ENCODE data around the gene TMEM203. TPM values are rescaled to one million over a fixed set of nuclear protein-coding genes. Genes with fewer than 3 reads are reported as not detected.

The TMEM203 gene
- total and polyA plus RNA-seq, 2 of the 13 experiments (the other 11 are each of a cell fraction or from before 2014, with no cell fraction given): 23.4 to 36.7 TPM

GRCh38 chr9:137186385-137186784, 19.1 kb downstream of the TMEM203 start (continued):
- TF ChIP-seq, protein P1, sequence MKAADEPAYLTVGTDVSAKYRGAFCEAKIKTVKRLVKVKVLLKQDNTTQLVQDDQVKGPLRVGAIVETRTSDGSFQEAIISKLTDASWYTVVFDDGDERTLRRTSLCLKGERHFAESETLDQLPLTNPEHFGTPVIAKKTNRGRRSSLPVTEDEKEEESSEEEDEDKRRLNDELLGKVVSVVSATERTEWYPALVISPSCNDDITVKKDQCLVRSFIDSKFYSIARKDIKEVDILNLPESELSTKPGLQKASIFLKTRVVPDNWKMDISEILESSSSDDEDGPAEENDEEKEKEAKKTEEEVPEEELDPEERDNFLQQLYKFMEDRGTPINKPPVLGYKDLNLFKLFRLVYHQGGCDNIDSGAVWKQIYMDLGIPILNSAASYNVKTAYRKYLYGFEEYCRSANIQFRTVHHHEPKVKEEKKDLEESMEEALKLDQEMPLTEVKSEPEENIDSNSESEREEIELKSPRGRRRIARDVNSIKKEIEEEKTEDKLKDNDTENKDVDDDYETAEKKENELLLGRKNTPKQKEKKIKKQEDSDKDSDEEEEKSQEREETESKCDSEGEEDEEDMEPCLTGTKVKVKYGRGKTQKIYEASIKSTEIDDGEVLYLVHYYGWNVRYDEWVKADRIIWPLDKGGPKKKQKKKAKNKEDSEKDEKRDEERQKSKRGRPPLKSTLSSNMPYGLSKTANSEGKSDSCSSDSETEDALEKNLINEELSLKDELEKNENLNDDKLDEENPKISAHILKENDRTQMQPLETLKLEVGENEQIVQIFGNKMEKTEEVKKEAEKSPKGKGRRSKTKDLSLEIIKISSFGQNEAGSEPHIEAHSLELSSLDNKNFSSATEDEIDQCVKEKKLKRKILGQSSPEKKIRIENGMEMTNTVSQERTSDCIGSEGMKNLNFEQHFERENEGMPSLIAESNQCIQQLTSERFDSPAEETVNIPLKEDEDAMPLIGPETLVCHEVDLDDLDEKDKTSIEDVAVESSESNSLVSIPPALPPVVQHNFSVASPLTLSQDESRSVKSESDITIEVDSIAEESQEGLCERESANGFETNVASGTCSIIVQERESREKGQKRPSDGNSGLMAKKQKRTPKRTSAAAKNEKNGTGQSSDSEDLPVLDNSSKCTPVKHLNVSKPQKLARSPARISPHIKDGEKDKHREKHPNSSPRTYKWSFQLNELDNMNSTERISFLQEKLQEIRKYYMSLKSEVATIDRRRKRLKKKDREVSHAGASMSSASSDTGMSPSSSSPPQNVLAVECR (CRISPR knock-in tag; IDR thresholded peaks at IDR 0.05; ENCODE audit: borderline replicate concordance): no peak
- TF ChIP-seq ZNF430 (CRISPR knock-in tag; IDR thresholded peaks at IDR 0.05) (no peak), WIZ (CRISPR knock-in tag; IDR thresholded peaks at IDR 0.05) (no peak), DRAP1 (CRISPR knock-in tag; IDR thresholded peaks at IDR 0.05) (no peak), ZNF33B (CRISPR knock-in tag; IDR thresholded peaks at IDR 0.05) (no peak), TGIF2 (CRISPR knock-in tag; IDR thresholded peaks at IDR 0.05) (no peak), PHF20 (CRISPR knock-in tag; IDR thresholded peaks at IDR 0.05) (no peak)
- TF ChIP-seq, protein P2, sequence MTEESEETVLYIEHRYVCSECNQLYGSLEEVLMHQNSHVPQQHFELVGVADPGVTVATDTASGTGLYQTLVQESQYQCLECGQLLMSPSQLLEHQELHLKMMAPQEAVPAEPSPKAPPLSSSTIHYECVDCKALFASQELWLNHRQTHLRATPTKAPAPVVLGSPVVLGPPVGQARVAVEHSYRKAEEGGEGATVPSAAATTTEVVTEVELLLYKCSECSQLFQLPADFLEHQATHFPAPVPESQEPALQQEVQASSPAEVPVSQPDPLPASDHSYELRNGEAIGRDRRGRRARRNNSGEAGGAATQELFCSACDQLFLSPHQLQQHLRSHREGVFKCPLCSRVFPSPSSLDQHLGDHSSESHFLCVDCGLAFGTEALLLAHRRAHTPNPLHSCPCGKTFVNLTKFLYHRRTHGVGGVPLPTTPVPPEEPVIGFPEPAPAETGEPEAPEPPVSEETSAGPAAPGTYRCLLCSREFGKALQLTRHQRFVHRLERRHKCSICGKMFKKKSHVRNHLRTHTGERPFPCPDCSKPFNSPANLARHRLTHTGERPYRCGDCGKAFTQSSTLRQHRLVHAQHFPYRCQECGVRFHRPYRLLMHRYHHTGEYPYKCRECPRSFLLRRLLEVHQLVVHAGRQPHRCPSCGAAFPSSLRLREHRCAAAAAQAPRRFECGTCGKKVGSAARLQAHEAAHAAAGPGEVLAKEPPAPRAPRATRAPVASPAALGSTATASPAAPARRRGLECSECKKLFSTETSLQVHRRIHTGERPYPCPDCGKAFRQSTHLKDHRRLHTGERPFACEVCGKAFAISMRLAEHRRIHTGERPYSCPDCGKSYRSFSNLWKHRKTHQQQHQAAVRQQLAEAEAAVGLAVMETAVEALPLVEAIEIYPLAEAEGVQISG (CRISPR knock-in tag; IDR thresholded peaks at IDR 0.05): no peak
